Transverse colon (tissue), 4 donors: ENCODE measurements around the gene METTL1. TPM values are rescaled to one million over a fixed set of nuclear protein-coding genes. Genes with fewer than 3 reads are reported as not detected.

Source experiments
- DNase-seq: peaks from one replicate; pipeline ENCODE4 v3.0.0-alpha.2; 2019
- H3K27ac ChIP-seq, 4 donors: fragments of 200-600 bp; sonication (generic); 2 replicates each; pipeline ENCODE4 v1.5.1; 2016 to 2018; ENCODE audit warnings: inconsistent platforms in 4 of 4
- H3K27me3 ChIP-seq: fragments of 200-600 bp; sonication (generic); 2 replicates; pipeline ENCODE4 v1.5.1; 2017; ENCODE audit warnings: inconsistent platforms
- H3K36me3 ChIP-seq, 4 donors: fragments of 200-600 bp; sonication (generic); 2 replicates each; pipeline ENCODE4 v1.5.1; 2017 to 2019; ENCODE audit warnings: inconsistent platforms in 4 of 4
- H3K4me1 ChIP-seq, 4 donors: fragments of 200-600 bp; sonication (generic); 2 replicates each; pipeline ENCODE4 v1.5.1; 2017 to 2020; ENCODE audit warnings: inconsistent platforms in 4 of 4
- H3K4me3 ChIP-seq, 4 donors: fragments of 200-600 bp; sonication (generic); 1 replicate in 1 of 4; 2 replicates in 3 of 4; pipeline versions ENCODE4 v1.5.1 to v1.6.1; 2017 to 2019; ENCODE audit warnings: inconsistent platforms in 4 of 4
- H3K9me3 ChIP-seq, 2 donors: fragments of 200-600 bp; sonication (generic); 2 replicates each; pipeline ENCODE4 v1.5.1; 2017 to 2019; ENCODE audit warnings: inconsistent platforms in 2 of 2
- EP300 ChIP-seq: sonication (generic); formaldehyde crosslinking; IDR thresholded peaks from one replicate; pipeline ENCODE4 v1.6.1; 2017; ENCODE audit warnings: antibody characterized with exemption, low read depth
- POLR2A ChIP-seq: fragments of 450-650 bp; IDR thresholded peaks from one replicate; pipeline ENCODE4 v1.6.1; 2016; ENCODE audit warnings: antibody characterized with exemption, mild to moderate bottlenecking, moderate library complexity
- POLR2AphosphoS5 ChIP-seq, 3 donors: sonication (generic); formaldehyde crosslinking; IDR thresholded peaks; one replicate each; pipeline ENCODE4 v1.6.1; 2016; ENCODE audit warnings: antibody characterized with exemption in 3 of 3
- WGBS, 2 donors: methylation state at CpG; one replicate each; pipeline ENCODE4 v1.1.5; 2018; ENCODE audit warnings: low coverage in 1 of 2; 5-methylcytosine and 5-hydroxymethylcytosine counted together
- in situ Hi-C, 4 donors: fragments of 200-750 bp; cut with MboI; loops; one replicate each; pipeline versions ENCODE4 v1.15.0 to v1.15.1; 2017; ENCODE audit warnings: low sequenced_read_pairs in 3 of 4, low pct_ligation_motif_present in 1 of 4, low pct_unique_long_range_greater_than_20kb in 1 of 4
- intact Hi-C: fragments of 100-400 bp; cut with DNase I; formaldehyde crosslinking; loops from one replicate; pipeline ENCODE4 v1.15.1; 2023; ENCODE audit warnings: low total_unique reads
- small RNA-seq, 4 donors: library from RNA; depleted of rRNA; stranded (forward); fragments of <200 nt; gene quantifications; one replicate each; pipeline ENCODE3, GENCODE V24; 2016
- total RNA-seq, 4 donors: library from RNA; depleted of rRNA; stranded (reverse); fragments of >200 nt; gene quantifications; one replicate each; pipeline ENCODE4 v1.1.0, GENCODE V29; 2016
- TF ChIP-seq, protein P1 (sequence below), 5 experiments: fragments of 200-600 bp in 3 of 5; fragments of 450-650 bp in 2 of 5; sonication (generic) in 3 of 5; IDR thresholded peaks; 1 replicate in 2 of 5; 2 replicates in 3 of 5; pipeline ENCODE4 v1.5.1; 2016 to 2017; ENCODE audit warnings: antibody characterized with exemption in 5 of 5, inconsistent platforms in 3 of 5, mild to moderate bottlenecking in 2 of 5, moderate library complexity in 1 of 5

METTL1 gene
- total RNA-seq, 4 donors from 2014 or later, result 4.1 to 7.1 (median 4.5) TPM

DNA sequence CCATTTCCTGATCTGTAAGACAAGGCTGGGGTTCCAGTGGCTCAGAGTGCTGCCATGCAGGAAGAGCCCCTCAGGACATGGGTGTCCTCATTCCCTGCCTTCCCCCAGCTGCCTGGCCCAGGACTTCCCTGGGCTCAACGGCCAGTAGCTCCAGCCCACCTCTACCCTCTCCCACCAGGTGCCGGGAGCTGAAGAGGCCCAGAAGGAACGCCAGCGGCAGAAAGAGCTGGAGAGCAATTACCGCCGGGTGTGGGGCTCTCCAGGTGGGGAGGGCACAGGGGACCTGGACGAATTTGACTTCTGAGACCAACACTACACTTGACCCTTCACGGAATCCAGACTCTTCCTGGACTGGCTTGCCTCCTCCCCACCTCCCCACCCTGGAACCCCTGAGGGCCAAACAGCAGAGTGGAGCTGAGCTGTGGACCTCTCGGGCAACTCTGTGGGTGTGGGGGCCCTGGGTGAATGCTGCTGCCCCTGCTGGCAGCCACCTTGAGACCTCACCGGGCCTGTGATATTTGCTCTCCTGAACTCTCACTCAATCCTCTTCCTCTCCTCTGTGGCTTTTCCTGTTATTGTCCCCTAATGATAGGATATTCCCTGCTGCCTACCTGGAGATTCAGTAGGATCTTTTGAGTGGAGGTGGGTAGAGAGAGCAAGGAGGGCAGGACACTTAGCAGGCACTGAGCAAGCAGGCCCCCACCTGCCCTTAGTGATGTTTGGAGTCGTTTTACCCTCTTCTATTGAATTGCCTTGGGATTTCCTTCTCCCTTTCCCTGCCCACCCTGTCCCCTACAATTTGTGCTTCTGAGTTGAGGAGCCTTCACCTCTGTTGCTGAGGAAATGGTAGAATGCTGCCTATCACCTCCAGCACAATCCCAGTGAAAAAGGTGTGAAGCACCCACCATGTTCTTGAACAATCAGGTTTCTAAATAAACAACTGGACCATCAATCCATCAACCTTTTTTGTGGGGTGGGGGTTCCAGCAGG is 51.0 kb downstream of the METTL1 start:
- TF ChIP-seq, protein P1, sequence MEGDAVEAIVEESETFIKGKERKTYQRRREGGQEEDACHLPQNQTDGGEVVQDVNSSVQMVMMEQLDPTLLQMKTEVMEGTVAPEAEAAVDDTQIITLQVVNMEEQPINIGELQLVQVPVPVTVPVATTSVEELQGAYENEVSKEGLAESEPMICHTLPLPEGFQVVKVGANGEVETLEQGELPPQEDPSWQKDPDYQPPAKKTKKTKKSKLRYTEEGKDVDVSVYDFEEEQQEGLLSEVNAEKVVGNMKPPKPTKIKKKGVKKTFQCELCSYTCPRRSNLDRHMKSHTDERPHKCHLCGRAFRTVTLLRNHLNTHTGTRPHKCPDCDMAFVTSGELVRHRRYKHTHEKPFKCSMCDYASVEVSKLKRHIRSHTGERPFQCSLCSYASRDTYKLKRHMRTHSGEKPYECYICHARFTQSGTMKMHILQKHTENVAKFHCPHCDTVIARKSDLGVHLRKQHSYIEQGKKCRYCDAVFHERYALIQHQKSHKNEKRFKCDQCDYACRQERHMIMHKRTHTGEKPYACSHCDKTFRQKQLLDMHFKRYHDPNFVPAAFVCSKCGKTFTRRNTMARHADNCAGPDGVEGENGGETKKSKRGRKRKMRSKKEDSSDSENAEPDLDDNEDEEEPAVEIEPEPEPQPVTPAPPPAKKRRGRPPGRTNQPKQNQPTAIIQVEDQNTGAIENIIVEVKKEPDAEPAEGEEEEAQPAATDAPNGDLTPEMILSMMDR (IDR thresholded peaks at IDR 0.05), result no peak
- no peak for TF ChIP-seq EP300
- no peak for TF ChIP-seq POLR2AphosphoS5 (IDR thresholded peaks at IDR 0.05)
- no peak for TF ChIP-seq POLR2A
- intact Hi-C loops, result no loop called here
- Histone ChIP-seq H3K4me3 (no peak overlapping the region), H3K4me1 (peaks cover 0 to 3% (median 3%) of the 10 kb centered on the region in 4 donors), H3K27ac (no peak overlapping the region), H3K9me3 (no peaks in the 10 kb centered on the region), H3K36me3 (peaks cover 0 to 38% (median 17%) of the 10 kb centered on the region in 4 donors), H3K27me3 (no peaks in the 10 kb centered on the region)
- in situ Hi-C loops, result no loop called here
- DNase-seq, result no peak
- WGBS, 2 donors, result 40 to 90% methylated on average over 1 to 11 of the region's 11 CpGs

DNA sequence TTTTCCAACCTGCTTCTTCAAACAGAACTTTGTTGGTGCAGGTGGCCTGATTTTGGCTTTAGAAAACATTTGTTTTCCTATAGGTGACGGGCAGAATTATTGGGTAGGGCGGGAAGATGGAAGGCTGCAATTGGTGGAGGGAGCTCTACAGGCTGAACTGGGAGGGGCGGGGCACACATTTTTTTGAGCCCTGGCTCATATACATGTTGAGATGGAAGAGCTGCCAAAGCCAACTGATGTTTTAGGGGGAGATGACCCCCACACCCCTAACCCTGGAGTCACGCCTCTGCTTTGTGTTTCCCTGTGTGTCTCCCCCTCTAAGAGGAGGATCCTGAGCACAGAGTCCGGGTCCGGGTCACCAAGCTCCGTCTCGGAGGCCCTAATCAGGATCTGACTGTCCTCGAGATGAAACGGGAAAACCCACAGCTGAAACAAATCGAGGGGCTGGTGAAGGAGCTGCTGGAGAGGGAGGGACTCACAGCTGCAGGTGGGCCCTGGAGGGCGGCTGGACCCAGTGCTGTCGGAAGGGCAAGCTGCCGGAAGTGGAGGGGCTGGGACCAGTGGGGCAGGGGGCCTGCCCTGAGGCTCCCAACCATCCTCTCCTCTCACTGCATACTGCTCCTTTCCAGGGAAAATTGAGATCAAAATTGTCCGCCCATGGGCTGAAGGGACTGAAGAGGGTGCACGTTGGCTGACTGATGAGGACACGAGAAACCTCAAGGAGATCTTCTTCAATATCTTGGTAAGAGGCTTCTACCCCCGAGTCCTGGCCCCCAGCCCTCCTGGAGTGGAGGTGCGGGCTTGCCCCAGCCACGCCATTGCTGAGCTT is 51.9 kb downstream of the METTL1 start:
- H3K4me3 ChIP-seq, result no peak overlapping the region
- 80 to 91% methylated on average over 2 to 20 of the region's 20 CpGs for WGBS, 2 donors
- no peak overlapping the region for H3K27ac ChIP-seq
- intact Hi-C loops (no loop called here), in situ Hi-C loops (no loop called here)
- no peaks in the 10 kb centered on the region for H3K27me3 ChIP-seq
- TF ChIP-seq POLR2A (no peak), POLR2AphosphoS5 (IDR thresholded peaks at IDR 0.05) (no peak), EP300 (no peak)
- TF ChIP-seq, protein P1 (IDR thresholded peaks at IDR 0.05), result no peak
- peaks cover 0 to 39% (median 19%) of the 10 kb centered on the region in 4 donors for H3K36me3 ChIP-seq
- no peak for DNase-seq
- H3K9me3 ChIP-seq, result no peaks in the 10 kb centered on the region
- H3K4me1 ChIP-seq, result no peaks in the 10 kb centered on the region

DNA sequence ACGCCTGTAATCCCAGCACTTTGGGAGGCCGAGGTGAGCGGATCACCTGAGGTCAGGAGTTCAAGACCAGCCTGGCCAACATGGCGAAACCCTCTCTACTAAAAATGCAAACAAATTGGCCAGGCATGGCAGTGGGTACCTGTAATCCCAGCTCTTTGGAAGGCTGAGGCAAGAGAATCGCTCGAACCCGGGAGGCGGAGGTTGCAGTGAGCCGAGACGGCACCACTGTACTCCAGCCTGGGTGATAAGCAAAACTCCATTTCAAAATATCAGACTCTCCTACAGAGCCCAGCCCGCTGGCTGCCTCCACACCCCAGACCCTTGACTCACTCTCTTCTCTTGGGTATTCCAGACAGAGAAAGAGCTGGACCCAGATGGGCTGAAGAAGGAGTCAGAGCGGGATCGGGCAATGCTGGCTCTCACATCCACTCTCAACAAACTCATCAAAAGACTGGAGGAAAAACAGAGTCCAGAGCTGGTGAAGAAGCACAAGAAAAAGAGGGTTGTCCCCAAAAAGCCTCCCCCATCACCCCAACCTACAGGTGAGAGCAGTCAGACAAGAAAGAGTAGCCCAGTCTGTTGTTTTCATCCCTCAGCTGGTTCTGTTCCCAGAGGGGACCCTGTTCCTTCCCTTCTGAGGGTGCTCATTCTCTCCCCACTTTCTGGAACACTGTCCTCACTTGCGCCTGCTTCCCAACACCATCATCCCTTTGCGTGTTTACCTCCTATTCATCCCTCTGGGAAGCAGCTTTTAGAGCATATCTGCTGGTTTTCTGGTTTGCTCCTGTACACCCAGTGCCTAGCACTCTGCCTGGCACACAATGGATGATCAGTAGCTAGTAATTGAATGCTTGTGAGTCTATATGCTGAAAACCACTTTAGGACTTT is 53.0 kb downstream of the METTL1 start:
- no peak overlapping the region for H3K4me3 ChIP-seq
- no peaks in the 10 kb centered on the region for H3K9me3 ChIP-seq
- no peak for TF ChIP-seq EP300
- TF ChIP-seq, protein P1 (IDR thresholded peaks at IDR 0.05), result no peak
- TF ChIP-seq POLR2A, result no peak
- TF ChIP-seq POLR2AphosphoS5 (IDR thresholded peaks at IDR 0.05), result no peak
- intact Hi-C loops, result no loop called here
- 96% methylated on average over 15 of the region's 15 CpGs; no CpG with 5 or more reads in 1 of the 2 donors for WGBS, 2 donors
- in situ Hi-C loops, result no loop called here
- no peak for DNase-seq
- peaks cover 0 to 44% (median 20%) of the 10 kb centered on the region in 4 donors for H3K36me3 ChIP-seq
- H3K4me1 ChIP-seq, result no peaks in the 10 kb centered on the region
- H3K27me3 ChIP-seq, result no peaks in the 10 kb centered on the region
- no peak overlapping the region for H3K27ac ChIP-seq

Small RNA genes within 50 kb of the gene (small RNA-seq; reads per million reads assigned to genes)
- 0 reads per million in 4 donors for gene RNU6-1083P

Other genes starting within 250 kb of the METTL1 start
- gene MBD6, start 249.3 kb downstream of the METTL1 start, total RNA-seq, result 100 to 1,000 TPM in 1 of 4 donors, 10 to 100 TPM in 3; 36.6 to 155 (median 51.0) TPM
- 100 to 1,000 TPM; 154 to 344 (median 175) TPM for gene DCTN2, start 224.9 kb downstream of the METTL1 start, total RNA-seq
- 1 to 10 TPM; 1.3 to 6.2 (median 1.6) TPM for gene KIF5A, start 222.1 kb downstream of the METTL1 start, total RNA-seq
- gene PIP4K2C, start 180.9 kb downstream of the METTL1 start, total RNA-seq, result 100 to 1,000 TPM in 1 of 4 donors, 10 to 100 TPM in 3; 38.4 to 308 (median 45.8) TPM
- gene DTX3, start 167.3 kb downstream of the METTL1 start, total RNA-seq, result 10 to 100 TPM in 1 of 4 donors, 1 to 10 TPM in 3; 8.0 to 10.9 (median 9.6) TPM
- gene ARHGEF25, start 160.7 kb downstream of the METTL1 start, total RNA-seq, result 10 to 100 TPM in 3 of 4 donors, 1 to 10 TPM in 1; 6.6 to 35.9 (median 15.3) TPM
- gene B4GALNT1, start 138.9 kb downstream of the METTL1 start, total RNA-seq, result 1 to 10 TPM in 2 of 4 donors, under 1 TPM in 1, not detected in 1; 0.68 to 6.4 (median 2.1) TPM
- 100 to 1,000 TPM; 187 to 362 (median 249) TPM for gene OS9, start 78.0 kb downstream of the METTL1 start, total RNA-seq
- 100 to 1,000 TPM in 1 of 4 donors, 1 to 10 TPM in 3; 1.2 to 125 (median 5.6) TPM for gene AGAP2, start 33.4 kb downstream of the METTL1 start, total RNA-seq
- 10 to 100 TPM; 20.6 to 73.3 (median 42.8) TPM for gene TSPAN31, start 27.1 kb downstream of the METTL1 start, total RNA-seq
- 100 to 1,000 TPM in 1 of 4 donors, 10 to 100 TPM in 3; 20.9 to 194 (median 47.8) TPM for gene CDK4, start 19.8 kb downstream of the METTL1 start, total RNA-seq
- gene MARCHF9, start 17.0 kb downstream of the METTL1 start, total RNA-seq, result 10 to 100 TPM in 2 of 4 donors, 1 to 10 TPM in 2; 1.5 to 24.1 (median 9.5) TPM
- gene CYP27B1, start 5.0 kb downstream of the METTL1 start, total RNA-seq, result 1 to 10 TPM in 2 of 4 donors, under 1 TPM in 1, not detected in 1; 0.40 to 2.5 (median 2.3) TPM
- 1 to 10 TPM; 1.9 to 6.7 (median 4.3) TPM for gene EEF1AKMT3, start 509 bp upstream of the METTL1 start, total RNA-seq
- gene TSFM, start 10.7 kb upstream of the METTL1 start, total RNA-seq, result 10 to 100 TPM in 3 of 4 donors, 1 to 10 TPM in 1; 1.4 to 23.2 (median 18.9) TPM
- 10 to 100 TPM in 2 of 4 donors, 1 to 10 TPM in 2; 3.0 to 21.1 (median 9.1) TPM for gene AVIL, start 46.6 kb upstream of the METTL1 start, total RNA-seq
- gene CTDSP2, start 74.6 kb upstream of the METTL1 start, total RNA-seq, result 100 to 1,000 TPM; 174 to 268 (median 231) TPM
- 10 to 100 TPM in 3 of 4 donors, under 1 TPM in 1; 0.80 to 41.8 (median 24.5) TPM for gene ATP23, start 169.5 kb upstream of the METTL1 start, total RNA-seq